ENCODE results near the gene TULP3. TPM values are rescaled to one million over a fixed set of nuclear protein-coding genes. Genes with fewer than 3 reads are reported as not detected.

TULP3 gene
- total RNA-seq, 1 experiment from 2014 or later = 54.6 TPM

GRCh38 chr12:2933586-2933985 lies 42.9 kb downstream of the TULP3 start:
- Histone ChIP-seq H3K27ac (no peak overlapping the region), H3K27me3 (ENCODE audit: insufficient read depth, low read depth) (no peaks in the 10 kb centered on the region), H3K9me3 (ENCODE audit: insufficient read depth, low read depth) (no peaks in the 10 kb centered on the region), H3K4me1 (replicated peaks; ENCODE audit: insufficient read depth) (no peaks in the 10 kb centered on the region), H3K79me2 (ENCODE audit: low read depth) (no peaks in the 10 kb centered on the region), H3K4me3 (no peak overlapping the region), H2AFZ (no peak overlapping the region), H3K36me3 (ENCODE audit: low read depth) (peaks cover 22% of the 10 kb centered on the region; the same call in 1 of the 2 replicates), H3K4me2 (no peak overlapping the region), H3F3A (ENCODE audit: insufficient read depth, low read depth) (no peaks in the 10 kb centered on the region), H3K9me2 (ENCODE audit: insufficient read depth) (no peaks in the 10 kb centered on the region), H4K20me1 (ENCODE audit: insufficient read depth) (no peaks in the 10 kb centered on the region)
- CTCF ChIA-PET = no interaction called here
- POLR2A ChIA-PET (ENCODE audit: unreplicated experiment) = interaction anchor here (0.6 kb wide), 1 partner anchor 144 kb away, joined by 4 read pairs; no protein-coding TSS in a partner anchor
- no peak for DNase-seq
- no TSS peak for BruUV-seq (replicated peaks)
- TF ChIP-seq EZH2 (IDR thresholded peaks at IDR 0.05; ENCODE audit: low read depth) (no peak), CTCF (conservative IDR thresholded peaks at IDR 0.05) (no peak)
- intact Hi-C loops (cut with micrococcal nuclease; ENCODE audit: unreplicated experiment) = no loop called here

GRCh38 chr12:2934371-2934770 lies 43.7 kb downstream of the TULP3 start:
- Histone ChIP-seq H2AFZ (no peak overlapping the region), H3K27me3 (ENCODE audit: insufficient read depth, low read depth) (no peaks in the 10 kb centered on the region), H3K4me2 (no peak overlapping the region), H3K4me1 (replicated peaks; ENCODE audit: insufficient read depth) (no peaks in the 10 kb centered on the region), H3K79me2 (ENCODE audit: low read depth) (no peaks in the 10 kb centered on the region), H4K20me1 (ENCODE audit: insufficient read depth) (no peaks in the 10 kb centered on the region), H3K27ac (no peak overlapping the region), H3K36me3 (ENCODE audit: low read depth) (peaks cover 22% of the 10 kb centered on the region; the same call in 1 of the 2 replicates), H3K4me3 (no peak overlapping the region), H3K9me2 (ENCODE audit: insufficient read depth) (no peaks in the 10 kb centered on the region), H3F3A (ENCODE audit: insufficient read depth, low read depth) (no peaks in the 10 kb centered on the region), H3K9me3 (ENCODE audit: insufficient read depth, low read depth) (no peaks in the 10 kb centered on the region)
- ChIA-PET POLR2A (ENCODE audit: unreplicated experiment) (no interaction called here), CTCF (no interaction called here)
- no peak for TF ChIP-seq EZH2 (IDR thresholded peaks at IDR 0.05; ENCODE audit: low read depth)
- TF ChIP-seq CTCF (conservative IDR thresholded peaks at IDR 0.05) = no peak
- intact Hi-C loops (cut with micrococcal nuclease; ENCODE audit: unreplicated experiment) = no loop called here
- DNase-seq = no peak
- no TSS peak for BruUV-seq (replicated peaks)

GRCh38 chr12:2936301-2936700 lies 45.6 kb downstream of the TULP3 start:
- H3K4me2 ChIP-seq = no peak overlapping the region
- no peak for DNase-seq
- no peaks in the 10 kb centered on the region; the same call in 1 of the 2 replicates for H3F3A ChIP-seq (ENCODE audit: insufficient read depth, low read depth)
- H3K4me1 ChIP-seq (replicated peaks; ENCODE audit: insufficient read depth) = no peaks in the 10 kb centered on the region
- no peak overlapping the region for H3K27ac ChIP-seq
- TF ChIP-seq EZH2 (IDR thresholded peaks at IDR 0.05; ENCODE audit: low read depth) (no peak), CTCF (conservative IDR thresholded peaks at IDR 0.05) (no peak)
- no peak overlapping the region for H3K4me3 ChIP-seq
- BruUV-seq (replicated peaks) = no TSS peak
- POLR2A ChIA-PET (ENCODE audit: unreplicated experiment) = no interaction called here
- intact Hi-C loops (cut with micrococcal nuclease; ENCODE audit: unreplicated experiment) = no loop called here
- no peaks in the 10 kb centered on the region for H4K20me1 ChIP-seq (ENCODE audit: insufficient read depth)
- no peak overlapping the region for H2AFZ ChIP-seq
- H3K79me2 ChIP-seq (ENCODE audit: low read depth) = no peaks in the 10 kb centered on the region
- H3K27me3 ChIP-seq (ENCODE audit: insufficient read depth, low read depth) = no peaks in the 10 kb centered on the region
- H3K9me3 ChIP-seq (ENCODE audit: insufficient read depth, low read depth) = no peaks in the 10 kb centered on the region
- 0 out of 2 replicates have a peak, but pooled peaks cover 14% of the 10 kb centered on the region for H3K36me3 ChIP-seq (ENCODE audit: low read depth)
- no peaks in the 10 kb centered on the region for H3K9me2 ChIP-seq (ENCODE audit: insufficient read depth)
- CTCF ChIA-PET = no interaction called here

Data from PC-9 (cell line).